Measurements from ENCODE around the gene SYNDIG1.

Gene SYNDIG1

DNA sequence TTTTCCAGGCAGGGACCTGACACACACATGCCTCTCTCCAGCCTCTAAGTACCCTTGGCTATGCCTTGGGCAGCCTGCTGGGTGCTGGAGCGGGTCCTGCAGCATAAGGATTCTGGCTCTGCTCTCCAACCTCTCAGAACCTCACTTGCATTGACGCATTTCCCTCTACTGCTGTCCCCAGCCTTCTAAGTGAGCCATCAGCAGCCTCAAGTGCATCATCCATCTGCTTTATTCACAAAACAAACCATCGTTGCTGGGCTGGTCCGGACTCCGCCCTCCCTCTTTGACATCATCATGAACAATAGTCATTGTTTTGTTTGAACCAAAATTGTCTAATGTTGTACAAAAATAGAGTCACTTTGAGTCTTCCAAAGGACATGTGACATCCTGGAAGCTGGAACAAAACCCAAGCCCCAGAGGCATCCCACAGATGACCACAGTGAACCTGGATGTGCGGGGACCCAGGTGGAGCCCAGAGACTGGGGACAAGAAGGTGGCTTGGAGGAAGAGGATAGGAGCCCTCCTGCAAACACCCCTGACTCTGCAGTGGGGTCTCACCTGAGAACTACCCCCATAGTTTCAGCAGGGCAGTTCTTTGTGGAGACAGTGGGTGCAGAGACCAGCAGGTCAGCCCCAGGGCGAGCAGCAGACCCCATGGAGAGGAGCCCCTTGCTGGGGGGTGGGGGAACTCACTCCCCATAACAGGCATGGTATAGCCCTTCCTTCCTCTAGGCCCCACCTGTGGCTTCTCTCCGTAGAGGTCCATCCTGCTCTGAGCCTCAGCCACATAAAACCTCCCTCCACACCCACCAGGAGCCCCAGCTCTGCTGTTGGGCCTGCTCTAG lies 230.1 kb downstream of the SYNDIG1 start:
- DNase-seq, result no peak

DNA sequence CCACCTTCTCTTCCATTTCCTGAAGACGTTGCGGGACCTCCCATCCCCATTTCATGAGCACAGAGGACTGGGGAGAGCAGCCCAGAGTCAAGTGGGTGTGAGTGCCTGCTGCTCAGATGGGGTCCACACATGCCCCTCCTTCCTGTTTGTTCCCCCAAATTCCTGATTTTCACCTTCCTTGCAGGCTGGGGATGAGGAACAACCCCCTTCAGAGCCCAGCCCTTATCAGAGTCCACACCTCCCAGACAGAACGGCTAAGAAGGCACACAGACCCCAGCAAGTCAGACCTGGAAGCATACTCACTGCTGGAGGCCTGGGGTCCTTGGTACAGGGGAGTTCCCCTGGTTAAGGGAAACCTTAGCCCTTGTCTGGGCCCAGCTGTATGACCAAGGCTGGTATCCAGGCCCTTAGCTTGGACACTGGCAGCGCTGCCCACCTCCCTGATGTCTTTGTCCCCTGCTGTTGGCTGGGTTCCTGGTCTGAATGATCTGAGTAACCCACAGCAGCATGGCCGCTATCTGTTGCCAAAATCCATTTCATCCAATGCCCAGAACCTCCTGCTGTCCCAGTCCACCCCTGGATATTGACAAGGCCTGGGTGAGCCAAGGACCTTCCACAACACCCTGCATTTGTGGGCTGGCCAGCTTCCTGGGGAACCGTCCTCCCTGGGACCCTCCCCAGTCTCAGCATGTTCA lies 230.9 kb downstream of the SYNDIG1 start:
- no peak for DNase-seq

- DNase-seq, result no peak
These were observed 231.6 kb downstream of the SYNDIG1 start for GRCh38 chr20:24701027-24701426.

- DNase-seq, result no peak
These were observed 232.2 kb downstream of the SYNDIG1 start for GRCh38 chr20:24701668-24702067.

GRCh38 chr20:24702501-24703283 lies 233.3 kb downstream of the SYNDIG1 start:
- no peak for DNase-seq

- DNase-seq, result no peak
These were observed 233.8 kb downstream of the SYNDIG1 start for GRCh38 chr20:24703284-24703610.

DNA sequence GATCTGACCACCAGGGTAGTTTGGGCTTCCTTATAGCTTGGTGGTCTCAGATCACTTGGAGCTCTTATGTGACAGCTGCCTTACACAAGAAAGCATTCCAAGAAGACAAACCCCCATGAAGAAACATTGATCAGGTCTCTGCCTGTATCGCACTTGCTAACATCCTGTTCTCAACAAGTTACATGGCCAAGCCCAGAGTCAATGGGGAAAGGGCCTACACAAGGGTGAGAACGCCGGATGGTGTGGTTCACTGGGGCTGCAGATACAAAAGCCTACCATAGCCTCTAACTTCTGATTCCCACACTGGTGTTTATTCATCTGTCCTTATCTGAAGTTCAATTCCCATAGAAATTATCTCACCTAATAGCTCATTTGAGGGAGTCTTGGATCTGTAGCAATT lies 235.5 kb downstream of the SYNDIG1 start:
- DNase-seq, result no peak

- DNase-seq, result no peak
These were observed 236.1 kb downstream of the SYNDIG1 start for GRCh38 chr20:24705486-24705885.

DNA sequence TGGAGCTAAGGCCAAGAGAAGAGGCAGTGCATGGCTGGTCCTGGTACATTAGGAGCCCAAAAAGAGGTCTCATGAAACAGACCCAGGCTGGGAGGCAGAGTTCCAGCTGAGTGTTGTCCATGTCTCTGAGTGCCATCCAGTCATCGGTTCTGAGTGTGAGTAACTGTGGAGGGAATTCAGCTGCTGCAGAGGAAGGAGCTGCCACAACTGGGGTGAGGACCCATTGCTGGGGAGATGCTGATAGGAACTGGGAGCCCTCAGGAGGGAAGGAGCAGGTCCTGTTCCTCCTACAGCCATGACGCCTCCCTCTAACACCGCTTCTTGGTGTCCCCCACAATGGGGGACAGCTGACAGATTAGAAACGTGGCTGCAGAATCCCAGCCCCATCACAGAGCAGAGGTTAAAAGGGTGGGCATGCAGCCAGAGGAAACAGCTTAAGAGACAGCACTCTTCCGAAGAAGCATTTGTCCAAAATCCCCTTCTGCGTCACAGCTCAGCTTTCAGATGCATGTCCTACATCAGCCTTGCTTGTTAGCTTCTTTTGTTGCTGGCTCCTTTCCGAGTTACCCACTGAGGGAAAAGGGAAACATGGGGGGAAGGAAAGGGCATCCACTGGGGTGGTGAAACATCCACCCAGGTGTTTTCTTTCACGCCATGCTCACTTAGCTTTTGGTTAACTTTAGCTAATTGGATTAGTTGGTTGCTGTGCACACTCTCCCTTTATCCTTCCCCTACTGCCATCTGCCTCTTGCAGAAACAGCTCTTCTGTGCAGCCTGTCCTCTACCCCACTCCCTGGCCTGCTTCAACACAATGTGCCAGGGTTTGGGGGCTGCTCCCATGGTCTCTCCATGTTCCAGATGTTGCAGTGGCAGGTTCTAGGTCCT lies 239.2 kb downstream of the SYNDIG1 start:
- DNase-seq, result no peak
